CD4-positive, alpha-beta memory T cell (primary cell): ENCODE data around the gene ASB6. TPM values are rescaled to one million over a fixed set of nuclear protein-coding genes. Genes with fewer than 3 reads are reported as not detected.

Experiments used
- CTCF ChIA-PET: fragments of 350-600 bp; sonication (Branson Sonifier 250); formaldehyde crosslinking; loops from one replicate; lab custom pipeline; 2021; ENCODE audit warnings: inconsistent platforms; ENCODE audit not compliant: partially characterized antibody; lab: Charles Lee
- POLR2A ChIA-PET: fragments of 350-600 bp; sonication (Branson Sonifier 250); formaldehyde crosslinking; loops from one replicate; lab custom pipeline; 2021; ENCODE audit not compliant: partially characterized antibody; lab: Charles Lee
- DNase-seq, 5 donors: peaks; one replicate each; pipeline versions ENCODE4 v3.0.0 to v3.0.0-alpha.2; 2020 to 2022; ENCODE audit warnings: mixed read lengths in 1 of 5
- H3K27ac ChIP-seq: one replicate; pipeline ENCODE4 v1.7.0; 2013; ENCODE audit warnings: low read depth, low read length
- H3K27me3 ChIP-seq: 2 replicates; pipeline ENCODE4 v1.7.0; 2013; ENCODE audit warnings: mild to moderate bottlenecking, low read length, moderate library complexity; ENCODE audit not compliant: insufficient read depth
- H3K36me3 ChIP-seq: 2 replicates; pipeline ENCODE4 v1.7.0; 2013; ENCODE audit warnings: mild to moderate bottlenecking, low read length, moderate library complexity; ENCODE audit not compliant: insufficient read depth
- H3K4me1 ChIP-seq: 2 replicates; pipeline ENCODE4 v1.7.0; 2013; ENCODE audit warnings: mild to moderate bottlenecking, low read length, moderate library complexity; ENCODE audit not compliant: insufficient read depth
- H3K4me3 ChIP-seq, 2 donors: one replicate each; pipeline ENCODE4 v1.7.0; 2013; ENCODE audit warnings: low read length in 2 of 2, mild to moderate bottlenecking in 1 of 2
- H3K9me3 ChIP-seq, 2 donors: one replicate each; pipeline ENCODE4 v1.7.0; 2013; ENCODE audit warnings: low read length in 2 of 2, control low read depth in 1 of 2; ENCODE audit not compliant: control insufficient read depth in 1 of 2
- H3K27ac Mint-ChIP-seq, 7 donors: one replicate each; pipeline ENCODE4 v1.8.0; 2020 to 2021; ENCODE audit warnings: mixed read lengths in 7 of 7, mild to moderate bottlenecking in 6 of 7, inconsistent platforms in 3 of 7, moderate library complexity in 3 of 7
- H3K27me3 Mint-ChIP-seq, 2 donors: one replicate each; pipeline ENCODE4 v1.8.0; 2020 to 2021; ENCODE audit warnings: mixed read lengths in 2 of 2
- H3K36me3 Mint-ChIP-seq, 2 donors: one replicate each; pipeline ENCODE4 v1.8.0; 2020 to 2021; ENCODE audit warnings: mixed read lengths in 2 of 2, inconsistent platforms in 1 of 2, mild to moderate bottlenecking in 1 of 2
- H3K4me1 Mint-ChIP-seq, 4 donors: one replicate each; pipeline ENCODE4 v1.8.0; 2020 to 2021; ENCODE audit warnings: mixed read lengths in 4 of 4, mild to moderate bottlenecking in 1 of 4
- H3K4me3 Mint-ChIP-seq, 8 donors: one replicate each; pipeline ENCODE4 v1.8.0; 2020 to 2021; ENCODE audit warnings: mixed read lengths in 8 of 8, mild to moderate bottlenecking in 7 of 8, moderate library complexity in 6 of 8, inconsistent platforms in 3 of 8
- H3K9me3 Mint-ChIP-seq, 8 donors: one replicate each; pipeline ENCODE4 v1.8.0; 2020 to 2021; ENCODE audit warnings: mixed read lengths in 8 of 8, mild to moderate bottlenecking in 5 of 8, inconsistent platforms in 3 of 8, moderate library complexity in 1 of 8
- intact Hi-C: fragments of 100-400 bp; cut with micrococcal nuclease; formaldehyde crosslinking; loops from one replicate; pipeline ENCODE4 v1.15.1; 2023
- polyA plus RNA-seq, 2 donors: library from polyadenylated mRNA; unstranded; fragments of 300-500 nt; fragmentation: Illumina TruSeq; gene quantifications; one replicate each; pipeline ENCODE4 v1.2.3, GENCODE V29; 2021
- total RNA-seq, 2 experiments: library from RNA; stranded (reverse); gene quantifications; one replicate each; pipeline ENCODE4 v1.2.3, GENCODE V29; 2021

Gene ASB6
- total and polyA plus RNA-seq, 4 experiments from 2014 or later, result 17.3 to 33.1 (median 31.4) TPM

DNA sequence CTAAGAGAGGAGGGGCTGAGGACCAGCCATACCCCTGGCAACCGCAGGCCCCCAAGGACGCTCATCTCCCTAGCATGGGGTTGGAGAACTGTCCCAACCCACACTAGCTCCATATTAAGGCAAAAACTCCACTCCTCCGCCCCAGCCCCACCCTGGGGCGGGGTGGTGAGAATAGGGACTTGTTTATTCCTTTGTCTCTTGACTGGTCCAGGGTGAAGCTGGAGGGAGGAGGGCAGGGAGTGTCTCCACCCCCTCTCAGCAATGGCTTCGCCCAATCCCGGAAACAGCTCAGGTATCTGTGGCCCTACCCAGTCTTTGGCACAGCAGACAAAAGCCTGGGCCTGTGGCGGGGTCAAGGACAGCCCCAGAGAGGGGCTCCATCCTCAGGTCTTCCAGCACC, 40.4 kb upstream of the ASB6 start:
- Histone ChIP-seq H3K9me3 (no peaks in the 10 kb centered on the region), H3K27me3 (no peaks in the 10 kb centered on the region), H3K4me3 (no peak overlapping the region), H3K27ac (no peak overlapping the region), H3K36me3 (no peaks in the 10 kb centered on the region), H3K4me1 (no peaks in the 10 kb centered on the region)
- Mint-ChIP-seq H3K27me3 (peaks cover 4 to 13% of the 10 kb centered on the region in 2 donors), H3K27ac (no peak overlapping the region), H3K4me1 (no peaks in the 10 kb centered on the region), H3K36me3 (no peaks in the 10 kb centered on the region), H3K4me3 (no peak overlapping the region), H3K9me3 (no peaks in the 10 kb centered on the region)
- intact Hi-C loops, result no loop called here
- CTCF ChIA-PET, result no interaction called here
- no peak for DNase-seq
- POLR2A ChIA-PET, result no interaction called here

DNA sequence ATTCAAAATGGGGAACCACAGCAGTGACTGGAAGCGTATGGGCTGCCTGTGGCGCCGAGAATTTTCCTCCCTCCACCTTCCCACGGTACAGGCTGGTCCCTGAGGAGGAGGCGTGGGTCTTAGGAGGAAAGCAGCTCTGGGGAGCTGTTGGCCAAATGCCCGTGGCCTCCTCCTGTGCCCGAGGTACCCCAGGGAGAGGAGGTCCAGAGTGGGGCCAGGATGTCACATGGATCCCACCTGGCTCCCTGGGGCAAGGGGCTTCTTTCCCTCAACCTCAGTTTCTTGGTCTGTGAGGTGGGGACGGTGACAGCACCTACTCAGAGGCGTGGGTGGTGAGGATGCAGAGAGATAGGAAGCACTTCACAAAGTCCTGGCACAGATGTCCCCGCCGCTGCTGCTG, 40.0 kb upstream of the ASB6 start:
- Mint-ChIP-seq H3K4me1 (no peaks in the 10 kb centered on the region), H3K27me3 (peaks cover 4 to 16% of the 10 kb centered on the region in 2 donors), H3K36me3 (no peaks in the 10 kb centered on the region), H3K9me3 (no peaks in the 10 kb centered on the region), H3K27ac (no peak overlapping the region), H3K4me3 (no peak overlapping the region)
- Histone ChIP-seq H3K27ac (no peak overlapping the region), H3K4me3 (no peak overlapping the region), H3K4me1 (no peaks in the 10 kb centered on the region), H3K36me3 (no peaks in the 10 kb centered on the region), H3K27me3 (no peaks in the 10 kb centered on the region), H3K9me3 (no peaks in the 10 kb centered on the region)
- no peak for DNase-seq
- ChIA-PET POLR2A (no interaction called here), CTCF (no interaction called here)
- intact Hi-C loops, result no loop called here

DNA sequence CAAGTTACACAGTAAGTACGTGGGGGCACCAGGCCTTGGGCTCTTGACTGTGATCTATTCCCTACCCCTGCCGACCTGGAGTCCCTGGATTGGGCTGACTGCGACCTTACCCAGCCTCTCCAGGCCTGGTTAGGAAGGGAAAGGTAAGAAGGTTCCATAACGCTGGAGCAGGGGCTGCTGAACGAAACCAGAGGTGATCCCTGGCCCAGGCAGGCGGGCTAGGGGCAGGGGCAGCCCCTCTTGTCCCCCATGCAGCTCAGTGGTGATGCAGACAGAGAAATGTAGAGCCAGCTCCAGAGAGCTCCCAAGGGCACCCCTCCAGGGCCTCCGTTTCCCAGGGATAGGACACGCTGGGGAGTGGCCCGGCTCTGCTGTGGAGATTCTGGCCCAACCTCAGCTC, 37.6 kb upstream of the ASB6 start:
- DNase-seq, result no peak
- no peaks in the 10 kb centered on the region for H3K27me3 ChIP-seq
- Mint-ChIP-seq H3K27ac (no peak overlapping the region), H3K4me1 (no peaks in the 10 kb centered on the region), H3K27me3 (peaks cover 4 to 19% of the 10 kb centered on the region in 2 donors), H3K4me3 (no peak overlapping the region), H3K9me3 (no peaks in the 10 kb centered on the region), H3K36me3 (no peaks in the 10 kb centered on the region)
- no peak overlapping the region for H3K27ac ChIP-seq
- no peaks in the 10 kb centered on the region for H3K36me3 ChIP-seq
- H3K4me1 ChIP-seq, result no peaks in the 10 kb centered on the region
- intact Hi-C loops, result no loop called here
- no peaks in the 10 kb centered on the region for H3K9me3 ChIP-seq
- POLR2A ChIA-PET, result no interaction called here
- no peak overlapping the region for H3K4me3 ChIP-seq
- CTCF ChIA-PET, result no interaction called here

DNA sequence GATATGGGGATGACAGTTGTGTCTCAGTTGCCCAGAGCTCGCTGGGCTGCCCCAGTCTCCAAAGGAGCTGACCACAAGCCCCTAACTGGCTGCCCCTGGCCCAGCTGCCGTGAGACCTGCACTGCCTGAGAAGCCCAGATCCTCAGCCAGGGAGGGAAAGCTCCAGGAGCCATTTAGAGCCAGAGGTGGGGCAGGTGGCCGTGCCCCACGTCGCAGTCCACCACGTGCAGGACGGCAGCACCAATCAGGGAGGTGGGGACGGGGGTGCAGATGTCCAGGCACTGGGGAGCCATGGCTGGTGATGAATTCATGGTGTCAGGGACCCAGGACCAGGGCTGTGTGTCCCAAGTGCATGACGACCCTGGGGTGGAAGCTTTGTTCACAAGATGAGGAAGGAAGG, 36.9 kb upstream of the ASB6 start:
- intact Hi-C loops, result no loop called here
- peaks cover 4 to 23% of the 10 kb centered on the region in 2 donors for H3K27me3 Mint-ChIP-seq

DNA sequence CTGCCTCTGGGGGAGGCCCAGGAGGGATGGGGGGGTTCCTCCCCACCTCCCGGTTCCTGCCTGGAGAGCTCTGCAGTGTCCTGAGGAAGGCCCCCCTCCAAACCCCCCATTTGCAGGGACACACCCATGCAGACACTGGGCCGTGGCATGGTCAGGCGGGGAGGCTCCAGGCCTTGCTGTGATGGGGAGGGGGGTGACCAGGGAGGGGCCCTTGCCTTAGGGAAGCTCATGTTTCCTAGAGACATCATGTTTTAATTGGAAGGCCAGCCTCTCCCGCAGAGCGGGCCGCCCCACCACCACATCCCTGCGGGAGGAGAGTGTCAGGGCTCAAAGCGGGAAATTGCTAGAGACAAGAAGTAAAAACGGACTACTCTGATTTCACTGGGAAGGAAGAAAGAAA, 35.5 kb upstream of the ASB6 start:
- Histone ChIP-seq H3K27ac (no peak overlapping the region), H3K9me3 (no peaks in the 10 kb centered on the region), H3K4me1 (no peaks in the 10 kb centered on the region), H3K4me3 (no peak overlapping the region), H3K27me3 (no peaks in the 10 kb centered on the region), H3K36me3 (no peaks in the 10 kb centered on the region)
- no peak for DNase-seq
- Mint-ChIP-seq H3K27me3 (peaks cover 7 to 23% of the 10 kb centered on the region in 2 donors), H3K9me3 (no peaks in the 10 kb centered on the region), H3K27ac (no peak overlapping the region), H3K4me1 (no peaks in the 10 kb centered on the region), H3K4me3 (no peak overlapping the region), H3K36me3 (no peaks in the 10 kb centered on the region)
- intact Hi-C loops, result no loop called here
- ChIA-PET POLR2A (no interaction called here), CTCF (no interaction called here)

More for the DNA sequence above, 36.9 kb upstream of the ASB6 start:
- Mint-ChIP-seq H3K9me3 (no peaks in the 10 kb centered on the region), H3K4me1 (no peaks in the 10 kb centered on the region), H3K4me3 (no peak overlapping the region), H3K27ac (no peak overlapping the region), H3K36me3 (no peaks in the 10 kb centered on the region)
- POLR2A ChIA-PET, result no interaction called here
- CTCF ChIA-PET, result no interaction called here
- DNase-seq, result no peak
- Histone ChIP-seq H3K27ac (no peak overlapping the region), H3K36me3 (no peaks in the 10 kb centered on the region), H3K4me3 (no peak overlapping the region), H3K27me3 (no peaks in the 10 kb centered on the region), H3K9me3 (no peaks in the 10 kb centered on the region), H3K4me1 (no peaks in the 10 kb centered on the region)

DNA sequence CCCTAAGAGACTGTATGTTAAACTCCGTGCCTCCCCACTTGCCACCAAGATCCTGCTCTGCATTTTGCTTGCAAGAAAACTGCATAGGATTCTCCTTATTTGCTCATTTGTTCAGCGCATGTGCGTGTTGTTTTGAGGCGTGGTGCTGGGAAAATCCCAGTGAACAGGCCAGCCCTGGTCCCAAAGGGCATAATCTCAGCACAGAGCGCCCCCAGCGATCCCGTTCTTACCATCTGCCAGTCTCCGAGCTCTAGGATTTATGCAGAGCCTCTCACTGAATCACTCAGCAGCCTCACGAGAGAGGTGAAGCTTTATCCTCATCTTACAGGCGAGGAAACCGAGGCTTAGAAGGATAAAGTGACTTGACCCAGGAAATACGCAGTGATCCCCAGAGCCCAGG, 35.0 kb upstream of the ASB6 start:
- Mint-ChIP-seq H3K36me3 (no peaks in the 10 kb centered on the region), H3K27me3 (peaks cover 7 to 20% of the 10 kb centered on the region in 2 donors), H3K27ac (no peak overlapping the region), H3K4me3 (no peak overlapping the region), H3K4me1 (no peaks in the 10 kb centered on the region), H3K9me3 (no peaks in the 10 kb centered on the region)
- CTCF ChIA-PET, result no interaction called here
- no peak overlapping the region for H3K4me3 ChIP-seq
- no peaks in the 10 kb centered on the region for H3K36me3 ChIP-seq
- no peak overlapping the region for H3K27ac ChIP-seq
- intact Hi-C loops, result no loop called here
- H3K27me3 ChIP-seq, result no peaks in the 10 kb centered on the region
- H3K9me3 ChIP-seq, result no peaks in the 10 kb centered on the region
- DNase-seq, result no peak
- no peaks in the 10 kb centered on the region for H3K4me1 ChIP-seq
- POLR2A ChIA-PET, result no interaction called here

DNA sequence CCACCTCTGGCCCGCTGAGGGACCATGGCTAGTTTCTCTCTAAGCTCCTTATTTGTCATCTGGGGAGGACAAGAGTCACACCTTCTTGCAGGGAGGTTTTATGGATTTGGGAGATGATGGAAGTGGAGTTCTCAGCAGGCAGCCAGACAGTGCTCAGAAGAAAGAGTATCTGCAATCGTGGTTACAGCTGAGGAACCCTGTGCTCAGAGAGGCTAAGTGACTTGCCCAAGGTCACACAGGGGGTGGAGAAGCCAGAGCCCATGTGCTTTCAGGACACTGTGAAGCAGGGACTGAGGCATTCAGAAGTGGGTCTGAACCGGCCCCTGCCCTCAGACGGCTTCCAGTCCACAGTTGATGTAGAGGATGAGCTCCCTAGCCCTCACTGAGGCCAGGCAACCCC, 34.3 kb upstream of the ASB6 start:
- Mint-ChIP-seq H3K27ac (no peak overlapping the region), H3K4me1 (no peaks in the 10 kb centered on the region), H3K27me3 (peaks cover 7 to 20% of the 10 kb centered on the region in 2 donors), H3K9me3 (no peaks in the 10 kb centered on the region), H3K36me3 (no peaks in the 10 kb centered on the region), H3K4me3 (no peak overlapping the region)
- H3K4me1 ChIP-seq, result no peaks in the 10 kb centered on the region
- no peak overlapping the region for H3K4me3 ChIP-seq
- ChIA-PET POLR2A (no interaction called here), CTCF (no interaction called here)
- no peaks in the 10 kb centered on the region for H3K36me3 ChIP-seq
- H3K27me3 ChIP-seq, result no peaks in the 10 kb centered on the region
- no peak overlapping the region for H3K27ac ChIP-seq
- H3K9me3 ChIP-seq, result no peaks in the 10 kb centered on the region
- DNase-seq, result no peak
- intact Hi-C loops, result no loop called here

DNA sequence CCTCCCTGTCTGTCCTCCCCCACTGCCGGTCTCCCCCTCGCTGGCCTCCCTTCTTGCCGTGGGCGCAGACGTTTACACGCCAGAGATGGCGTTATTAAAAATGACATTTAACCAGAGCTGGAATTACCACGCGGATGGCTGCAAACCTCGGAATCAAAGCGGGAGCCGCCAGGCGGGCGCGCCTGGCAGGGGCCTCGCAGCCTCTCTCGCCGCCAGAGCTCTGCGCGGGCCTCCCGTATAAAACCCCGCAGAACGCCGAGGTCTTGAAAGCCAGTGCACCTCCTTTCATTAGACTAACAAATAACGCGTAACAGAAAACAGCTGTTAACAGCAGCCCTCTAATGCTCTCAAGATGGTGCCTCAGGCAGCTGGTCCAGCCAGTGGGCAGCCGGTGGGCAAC, 33.7 kb upstream of the ASB6 start:
- no peak overlapping the region for H3K4me3 Mint-ChIP-seq
- Histone ChIP-seq H3K27ac (no peak overlapping the region), H3K4me1 (no peaks in the 10 kb centered on the region), H3K36me3 (no peaks in the 10 kb centered on the region), H3K9me3 (no peaks in the 10 kb centered on the region), H3K4me3 (no peak overlapping the region), H3K27me3 (no peaks in the 10 kb centered on the region)
- ChIA-PET POLR2A (no interaction called here), CTCF (interaction anchor here (1.7 kb wide), 1 partner anchor 544 kb away, joined by 3 read pairs; no protein-coding TSS in a partner anchor)
- no peak for DNase-seq
- no peaks in the 10 kb centered on the region for H3K36me3 Mint-ChIP-seq
- H3K27ac Mint-ChIP-seq, result no peak overlapping the region
- H3K9me3 Mint-ChIP-seq, result no peaks in the 10 kb centered on the region
- intact Hi-C loops, result no loop called here
- no peaks in the 10 kb centered on the region for H3K4me1 Mint-ChIP-seq
- H3K27me3 Mint-ChIP-seq, result peaks cover 3 to 17% of the 10 kb centered on the region in 2 donors
